GM12878 (cell line): ENCODE data around the gene GALR3. TPM values are rescaled to one million over a fixed set of nuclear protein-coding genes. Genes with fewer than 3 reads are reported as not detected.

Experiments used
- CBX5 ChIP-seq: sonication (generic); IDR thresholded peaks from 2 replicates; pipeline ENCODE4 v1.6.1; 2016; ENCODE audit warnings: low read depth, moderate library complexity, mild to moderate bottlenecking, inconsistent platforms
- CEBPB ChIP-seq, 2 experiments: fragments of 150-350 bp in 1 of 2; IDR thresholded peaks; 2 replicates each; pipeline ENCODE4 v1.6.1; 2012 to 2014; ENCODE audit warnings: low read depth in 2 of 2, low read length in 2 of 2, borderline replicate concordance in 1 of 2, inconsistent platforms in 1 of 2
- CHD1 ChIP-seq: IDR thresholded peaks from 2 replicates; pipeline ENCODE4 v1.6.1; 2012; ENCODE audit warnings: low read depth, low read length, improper control_type of control experiment
- CTCF ChIP-seq, 3 experiments: IDR thresholded peaks in 2 of 3; conservative IDR thresholded peaks in 1 of 3; 2 replicates each; pipeline ENCODE4 v1.5.1; 2011; ENCODE audit warnings: low read depth in 3 of 3, low read length in 3 of 3, mild to moderate bottlenecking in 3 of 3, control low read depth in 2 of 3, moderate library complexity in 2 of 3, inconsistent platforms in 1 of 3, mixed read lengths in 1 of 3; ENCODE audit not compliant: control insufficient read depth in 2 of 3, insufficient read depth in 1 of 3; ENCODE audit errors: extremely low read depth in 1 of 3
- CUX1 ChIP-seq: IDR thresholded peaks from 2 replicates; pipeline ENCODE4 v1.6.1; 2012; ENCODE audit warnings: improper control_type of control experiment, low read depth, low read length; ENCODE audit not compliant: insufficient replicate concordance
- EZH2 ChIP-seq: IDR thresholded peaks from 2 replicates; pipeline ENCODE4 v1.6.1; 2012; ENCODE audit warnings: low read depth, mild to moderate bottlenecking, control low read depth, inconsistent platforms, low read length, borderline replicate concordance; ENCODE audit not compliant: control insufficient read depth
- HCFC1 ChIP-seq: fragments of 150-350 bp; IDR thresholded peaks from 2 replicates; pipeline ENCODE4 v1.6.1; 2014; ENCODE audit warnings: low read length
- KLF5 ChIP-seq: fragments of 450-650 bp; IDR thresholded peaks from 2 replicates; pipeline ENCODE4 v1.6.1; 2014; ENCODE audit warnings: mild to moderate bottlenecking; ENCODE audit not compliant: partially characterized antibody
- MAX ChIP-seq: IDR thresholded peaks from 2 replicates; pipeline ENCODE4 v1.6.1; 2012; ENCODE audit warnings: low read depth, low read length, improper control_type of control experiment
- NBN ChIP-seq: fragments of 450-650 bp; IDR thresholded peaks from 2 replicates; pipeline ENCODE4 v1.6.1; 2016
- NFYB ChIP-seq: IDR thresholded peaks from 2 replicates; pipeline ENCODE4 v1.6.1; 2011; ENCODE audit warnings: low read depth, mild to moderate bottlenecking, low read length, improper control_type of control experiment, moderate library complexity; ENCODE audit not compliant: insufficient read depth
- PAX5 ChIP-seq: IDR thresholded peaks from 2 replicates; pipeline ENCODE4 v1.6.1; 2011; ENCODE audit warnings: low read depth, low read length, borderline replicate concordance
- PAX8 ChIP-seq: fragments of 450-650 bp; IDR thresholded peaks from 2 replicates; pipeline ENCODE4 v1.6.1; 2017; ENCODE audit warnings: mild to moderate bottlenecking, moderate library complexity
- PKNOX1 ChIP-seq: fragments of 450-650 bp; IDR thresholded peaks from 2 replicates; pipeline ENCODE4 v1.6.1; 2016; ENCODE audit warnings: mild to moderate bottlenecking
- POLR2AphosphoS2 ChIP-seq: IDR thresholded peaks from 2 replicates; pipeline ENCODE4 v1.6.1; 2011; ENCODE audit warnings: low read depth, mild to moderate bottlenecking, low read length, improper control_type of control experiment, moderate library complexity
- RAD51 ChIP-seq: fragments of 450-650 bp; IDR thresholded peaks from 2 replicates; pipeline ENCODE4 v1.6.1; 2016; ENCODE audit warnings: moderate library complexity, mild to moderate bottlenecking, inconsistent platforms
- RCOR1 ChIP-seq: conservative IDR thresholded peaks from 2 replicates; pipeline ENCODE4 v1.6.1; 2012; ENCODE audit warnings: low read depth, low read length, improper control_type of control experiment
- SMC3 ChIP-seq: IDR thresholded peaks from 2 replicates; pipeline ENCODE4 v1.6.1; 2011; ENCODE audit warnings: low read length, improper control_type of control experiment, borderline replicate concordance
- SREBF1 ChIP-seq: IDR thresholded peaks from 2 replicates; pipeline ENCODE4 v1.6.1; 2012; ENCODE audit warnings: mild to moderate bottlenecking, low read length
- TARDBP ChIP-seq: IDR thresholded peaks from 2 replicates; pipeline ENCODE4 v1.6.1; 2016; ENCODE audit warnings: borderline replicate concordance
- USF2 ChIP-seq: IDR thresholded peaks from 2 replicates; pipeline ENCODE4 v1.6.1; 2011; ENCODE audit warnings: low read depth, low read length, improper control_type of control experiment, borderline replicate concordance
- polyA plus RNA-seq, 11 experiments: library from polyadenylated mRNA; depleted of rRNA in 4 of 11; unstranded in 6 of 11; stranded (reverse) in 5 of 11; fragments of >200 nt; fragmentation: Nextera tagmentation in 4 of 11; fragmentation: Illumina TruSeq in 1 of 11; extraction: Ambion mirVana in 4 of 11; extraction: Trizol in 1 of 11; gene quantifications; 1 replicate in 1 of 11; 2 replicates in 10 of 11; pipeline versions ENCODE4 v1.2.1 to v1.2.3, GENCODE V29; 2011 to 2016; ENCODE audit warnings: inconsistent platforms in 2 of 11, missing spikeins in 2 of 11, low read depth in 1 of 11
- total RNA-seq, 4 experiments: library from RNA; depleted of rRNA in 3 of 4; stranded (reverse); fragments of >200 nt in 3 of 4; fragmentation: Illumina TruSeq in 1 of 4; extraction: Trizol in 1 of 4; gene quantifications; 2 replicates each; pipeline versions ENCODE4 v1.2.1 to v1.2.3, GENCODE V29; 2013 to 2021

GALR3 gene
- total and polyA plus RNA-seq, 10 of the 15 experiments (the other 5 are each of a cell fraction or from before 2014, with no cell fraction given) = not detected

- TF ChIP-seq TARDBP (no peak), USF2 (peak; percentile 14; the same call in 1 of the 2 replicates), PAX5 (no peak), CTCF (IDR thresholded peaks at IDR 0.05 in 2 of 3, conservative IDR thresholded peaks at IDR 0.05 in 1 of 3; ENCODE audit: control insufficient read depth in 2 of 3, extremely low read depth in 1 of 3, insufficient read depth in 1 of 3, low read depth in 3 of 3, low read length in 3 of 3) (no peak), CEBPB (IDR thresholded peaks at IDR 0.05; ENCODE audit: borderline replicate concordance in 1 of 2, low read depth in 2 of 2, low read length in 2 of 2) (no peak), SMC3 (no peak), PAX8 (no peak), CBX5 (no peak), RAD51 (no peak), POLR2AphosphoS2 (no peak), SREBF1 (no peak), RCOR1 (no peak), NFYB (peak; percentile 92), EZH2 (no peak), NBN (no peak), PKNOX1 (no peak), KLF5 (no peak), CUX1 (no peak), MAX (peak; percentile 80; the same call in 1 of the 2 replicates), CHD1 (no peak), HCFC1 (0 out of 2 replicates have a peak, but pooled peaks have one; percentile 35)
These were observed 15.5 kb upstream of the GALR3 start, which contains the start of gene GCAT (continued) for GRCh38 chr22:37807410-37808293.
